ENCODE data around the gene AGT.

DNA sequence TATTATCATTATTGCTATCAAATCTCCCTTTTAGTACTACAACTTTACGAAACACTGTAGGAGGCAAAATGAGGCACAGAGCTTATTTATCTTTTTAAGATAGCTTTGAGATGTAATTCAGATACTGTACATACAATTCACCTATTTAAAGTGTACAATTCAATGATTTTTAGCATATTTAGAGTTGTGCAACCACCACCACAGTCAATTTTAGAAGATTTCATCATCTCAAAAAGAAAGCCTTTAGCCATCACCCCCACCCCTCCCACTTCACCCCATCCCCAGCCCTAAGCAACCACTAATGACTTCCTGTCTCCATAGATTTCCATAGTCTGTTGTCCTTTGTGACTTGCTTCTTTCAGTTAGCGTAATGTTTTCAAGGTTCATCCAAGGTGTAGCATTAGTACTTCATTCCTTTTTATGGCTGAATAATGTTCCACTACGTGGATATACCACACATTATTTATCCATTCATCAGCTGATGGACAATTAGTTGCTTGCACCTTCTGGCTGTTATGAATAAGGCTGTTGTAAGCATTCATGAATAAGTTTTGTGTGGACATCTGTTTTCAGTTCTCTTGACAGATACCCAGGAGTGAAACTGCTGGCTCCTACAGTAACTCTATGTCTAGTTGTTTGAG, 23.8 kb upstream of the AGT start:
- TF ChIP-seq CTCF (IDR thresholded peaks at IDR 0.05 in 2 of 3, conservative IDR thresholded peaks at IDR 0.05 in 1 of 3; ENCODE audit: borderline replicate concordance in 1 of 3, insufficient read depth in 1 of 3, low read depth in 2 of 3, low read length in 2 of 3) (no peak), ATF3 (IDR thresholded peaks at IDR 0.05) (no peak), EZH2phosphoT487 (IDR thresholded peaks at IDR 0.05; ENCODE audit: borderline replicate concordance) (no peak), ELF1 (IDR thresholded peaks at IDR 0.05; ENCODE audit: borderline replicate concordance, low read depth) (no peak), POLR2AphosphoS5 (IDR thresholded peaks at IDR 0.05; ENCODE audit: low read depth, low read length) (no peak), YY1 (IDR thresholded peaks at IDR 0.05; ENCODE audit: extremely low read depth, insufficient replicate concordance, low read depth, low read length) (no peak), POLR2A (IDR thresholded peaks at IDR 0.05; ENCODE audit: borderline replicate concordance, extremely low read depth, insufficient read depth, insufficient read length) (no peak), EZH2 (IDR thresholded peaks at IDR 0.05) (no peak), REST (IDR thresholded peaks at IDR 0.05; ENCODE audit: low read depth) (no peak), SP1 (IDR thresholded peaks at IDR 0.05; ENCODE audit: low read depth) (no peak), RAD21 (IDR thresholded peaks at IDR 0.05; ENCODE audit: low read depth) (no peak), SIN3A (IDR thresholded peaks at IDR 0.05; ENCODE audit: low read depth) (no peak)
- TF ChIP-seq, protein P1, sequence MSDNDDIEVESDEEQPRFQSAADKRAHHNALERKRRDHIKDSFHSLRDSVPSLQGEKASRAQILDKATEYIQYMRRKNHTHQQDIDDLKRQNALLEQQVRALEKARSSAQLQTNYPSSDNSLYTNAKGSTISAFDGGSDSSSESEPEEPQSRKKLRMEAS (IDR thresholded peaks at IDR 0.05), result no peak
- TF ChIP-seq, protein P2, sequence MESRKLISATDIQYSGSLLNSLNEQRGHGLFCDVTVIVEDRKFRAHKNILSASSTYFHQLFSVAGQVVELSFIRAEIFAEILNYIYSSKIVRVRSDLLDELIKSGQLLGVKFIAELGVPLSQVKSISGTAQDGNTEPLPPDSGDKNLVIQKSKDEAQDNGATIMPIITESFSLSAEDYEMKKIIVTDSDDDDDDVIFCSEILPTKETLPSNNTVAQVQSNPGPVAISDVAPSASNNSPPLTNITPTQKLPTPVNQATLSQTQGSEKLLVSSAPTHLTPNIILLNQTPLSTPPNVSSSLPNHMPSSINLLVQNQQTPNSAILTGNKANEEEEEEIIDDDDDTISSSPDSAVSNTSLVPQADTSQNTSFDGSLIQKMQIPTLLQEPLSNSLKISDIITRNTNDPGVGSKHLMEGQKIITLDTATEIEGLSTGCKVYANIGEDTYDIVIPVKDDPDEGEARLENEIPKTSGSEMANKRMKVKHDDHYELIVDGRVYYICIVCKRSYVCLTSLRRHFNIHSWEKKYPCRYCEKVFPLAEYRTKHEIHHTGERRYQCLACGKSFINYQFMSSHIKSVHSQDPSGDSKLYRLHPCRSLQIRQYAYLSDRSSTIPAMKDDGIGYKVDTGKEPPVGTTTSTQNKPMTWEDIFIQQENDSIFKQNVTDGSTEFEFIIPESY (IDR thresholded peaks at IDR 0.05; ENCODE audit: extremely low read depth, insufficient replicate concordance, low read length), result no peak
